ENCODE results near the gene ADGRG2.

GRCh38 chrX:18951032-18951431 is 171.2 kb downstream of the ADGRG2 start:
- no peak for TF ChIP-seq CTCF (IDR thresholded peaks at IDR 0.05)
- TF ChIP-seq POLR2A (IDR thresholded peaks at IDR 0.05) = no peak
